HG03095 (cell line): Measurements from ENCODE around the gene RAMAC.
A peak's percentile ranks its signal among the peaks of the same experiment; 100 is the strongest.
"Not testable (repeated sequence)": the region's sequence is repeated elsewhere in the genome, so short reads cannot be mapped to it uniquely, and the experiment has no call there.

ENCODE experiments used
- ATAC-seq: cut with Tn5 transposase; IDR thresholded peaks from one replicate; pipeline ENCODE4 v1.9.1; 2021; ENCODE audit warnings: moderate library complexity; ENCODE audit not compliant: unreplicated experiment

The RAMAC gene

DNA sequence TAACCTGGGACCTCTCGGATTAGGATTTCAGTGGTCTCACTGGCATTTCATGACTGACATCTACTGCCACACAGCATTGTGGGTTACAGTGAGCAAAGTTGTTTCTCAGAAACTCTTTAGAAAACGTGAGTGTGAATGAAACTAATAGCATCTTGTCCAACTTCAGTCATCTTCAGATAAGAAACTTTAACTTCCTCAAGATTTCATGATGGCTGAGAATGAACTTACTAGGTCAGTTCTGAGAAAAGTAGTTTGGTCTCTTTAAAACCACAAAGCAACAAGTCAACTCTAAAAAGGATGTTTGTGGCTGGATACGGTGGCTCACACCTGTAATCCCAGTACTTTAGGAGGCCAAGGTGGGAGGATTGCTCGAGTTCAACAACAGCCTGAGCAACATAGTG, 19.3 kb upstream of the RAMAC start:
- ATAC-seq, result peak; percentile 81

DNA sequence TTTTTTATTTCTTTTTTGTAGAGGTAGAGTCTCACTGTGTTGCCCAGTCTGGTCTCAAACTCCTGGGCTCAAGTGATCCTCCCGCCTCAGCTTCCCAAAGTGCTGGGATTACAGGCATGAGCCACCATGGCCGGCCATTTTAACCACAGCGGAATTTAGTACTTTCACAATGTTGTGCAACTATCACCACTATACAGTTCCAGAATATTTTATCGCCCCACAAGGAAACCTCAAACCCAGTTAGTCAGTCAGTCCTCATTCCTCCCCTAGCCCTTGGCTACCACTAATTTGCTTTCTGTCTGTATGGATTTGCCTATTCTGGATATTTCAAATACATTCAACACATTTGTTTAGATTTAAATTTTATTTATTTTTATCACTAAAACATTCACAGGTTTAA, 17.9 kb upstream of the RAMAC start:
- ATAC-seq, result no peak

DNA sequence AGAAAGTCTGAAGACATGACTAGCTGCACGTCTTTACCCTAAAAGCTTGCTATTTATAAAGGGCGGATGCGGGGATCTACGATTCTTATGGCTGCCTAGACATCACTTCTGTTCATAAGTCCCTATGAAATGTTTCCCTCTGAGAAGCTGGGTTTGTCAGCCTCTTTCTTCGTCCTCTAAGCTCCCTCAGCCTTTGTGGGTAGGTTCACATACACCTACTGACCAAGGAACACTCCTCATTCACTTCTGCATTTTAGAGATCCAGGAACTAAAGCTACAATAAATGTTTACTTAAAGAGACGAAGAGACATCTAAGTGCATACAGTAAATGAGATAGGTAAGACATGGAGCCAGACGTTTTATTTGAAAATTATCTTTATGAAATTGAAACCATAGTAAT, 16.7 kb upstream of the RAMAC start:
- no peak for ATAC-seq

DNA sequence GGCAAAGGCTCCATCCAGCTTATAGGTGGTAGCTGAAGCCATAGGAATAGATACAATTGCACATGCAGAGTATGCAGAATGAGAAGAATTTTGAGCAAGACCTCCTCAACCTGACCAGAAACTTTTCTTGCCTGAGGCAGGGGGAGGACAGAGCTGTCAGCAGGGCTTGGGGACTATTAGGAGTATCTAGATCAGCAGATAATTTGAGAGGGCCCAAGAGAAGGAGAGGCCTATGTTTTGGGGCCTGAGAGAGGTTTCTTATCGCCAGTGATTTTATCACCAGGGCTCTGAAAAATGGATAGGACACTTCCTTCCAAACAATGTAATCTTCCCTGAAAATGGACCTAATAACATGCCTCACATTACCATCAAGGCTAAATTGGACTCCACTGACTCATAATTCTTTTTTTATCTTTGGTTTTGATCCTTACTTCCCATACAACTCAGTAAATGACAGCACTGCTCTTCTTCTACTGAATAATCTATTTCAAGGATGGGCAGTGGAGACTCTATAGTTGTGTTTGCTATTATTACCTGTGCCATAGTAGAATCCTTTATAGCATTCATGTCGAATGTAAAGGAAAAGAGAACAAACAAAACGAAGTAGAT, 15.8 kb upstream of the RAMAC start:
- no peak for ATAC-seq

DNA sequence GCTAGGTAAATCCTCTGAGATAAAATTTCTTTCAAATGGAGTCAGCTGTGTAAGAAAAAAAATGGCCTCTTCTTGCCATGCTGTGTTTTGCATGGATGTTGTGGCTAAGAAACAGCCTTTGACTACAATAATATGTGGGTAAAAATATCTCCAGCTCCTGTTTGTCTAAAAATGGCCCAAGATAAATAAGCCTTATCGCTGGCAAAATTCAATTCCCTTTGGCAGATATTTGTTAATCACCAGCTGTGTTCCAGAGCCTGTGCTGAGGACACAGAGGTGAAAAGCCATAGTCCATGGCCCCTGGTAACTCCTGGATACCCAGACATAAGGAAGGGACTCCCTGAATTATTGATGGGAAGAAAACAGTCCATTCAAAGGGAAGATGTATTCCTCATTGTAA, 15.3 kb upstream of the RAMAC start:
- ATAC-seq, result no peak

DNA sequence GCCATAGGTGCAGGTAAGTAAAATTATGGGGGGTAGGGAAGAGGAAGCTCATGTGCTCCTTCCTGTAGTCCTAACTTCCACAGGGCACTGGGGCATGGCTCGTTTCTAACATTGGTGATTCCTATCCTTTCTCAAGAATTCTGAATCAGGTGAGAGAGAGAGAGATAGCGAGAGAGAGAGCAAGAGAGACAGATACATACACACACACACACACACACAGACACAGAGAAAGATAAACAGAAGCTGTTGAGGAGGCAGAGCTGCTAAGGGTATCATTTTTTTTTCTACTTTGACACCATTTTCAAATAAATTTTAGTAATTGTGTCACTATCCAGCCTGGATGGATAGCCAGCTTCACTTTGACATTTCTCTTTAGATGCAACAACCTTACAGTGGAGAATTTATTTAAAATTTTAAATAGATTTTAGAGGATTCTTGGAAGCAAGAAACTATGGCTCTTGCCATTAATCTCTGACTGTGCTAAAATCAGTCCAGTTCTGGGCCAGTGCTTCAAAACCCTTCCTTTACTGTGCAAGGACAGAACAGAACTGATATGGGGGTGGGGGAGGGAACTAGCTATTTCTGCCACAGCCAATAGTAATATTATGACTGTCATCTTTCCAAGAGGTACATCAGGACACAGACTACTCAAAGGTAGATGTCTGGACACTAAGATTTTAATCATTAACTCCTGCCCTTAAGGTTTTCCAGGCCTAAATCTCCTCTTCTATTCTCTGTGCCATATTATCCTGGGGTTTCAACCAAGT, 14.6 kb upstream of the RAMAC start:
- ATAC-seq, result no peak

DNA sequence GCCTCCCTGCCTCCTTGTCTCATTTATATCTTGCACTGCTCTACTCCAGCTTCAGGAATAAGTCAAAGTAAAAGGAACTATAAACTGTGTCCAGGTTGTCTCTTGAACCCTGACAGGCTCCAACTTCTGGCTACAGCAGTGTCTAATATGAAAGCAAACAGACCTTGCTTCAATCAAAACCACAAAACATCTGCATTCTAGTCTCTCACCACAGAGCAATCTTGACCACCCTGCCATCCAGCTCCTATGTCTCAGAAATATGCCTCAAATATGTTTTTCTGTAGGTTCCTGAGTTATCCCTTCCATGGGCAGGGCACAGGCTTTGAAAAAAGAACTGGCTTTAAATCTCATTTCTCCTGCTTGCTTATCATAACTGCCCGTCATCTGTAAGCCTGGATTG, 13.0 kb upstream of the RAMAC start:
- ATAC-seq, result no peak

DNA sequence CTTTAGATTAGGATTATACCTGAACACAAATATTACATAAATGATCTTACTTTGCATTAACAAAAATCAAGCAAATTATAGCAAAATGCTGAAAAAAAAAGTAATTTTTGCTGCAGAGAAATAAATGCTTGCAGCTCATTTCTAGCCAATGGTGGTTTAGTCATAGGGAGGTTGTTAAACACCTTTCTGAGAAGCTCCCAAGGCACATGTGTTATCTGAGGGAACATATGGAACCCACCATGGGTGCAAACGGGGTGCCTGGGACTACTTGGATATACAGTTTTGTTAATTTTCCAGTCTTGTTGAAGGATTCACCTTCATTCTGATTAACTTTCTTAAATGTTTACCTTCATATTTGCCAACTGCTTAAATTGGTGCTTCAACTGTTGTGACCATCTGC, 8.9 kb upstream of the RAMAC start:
- ATAC-seq, result no peak

DNA sequence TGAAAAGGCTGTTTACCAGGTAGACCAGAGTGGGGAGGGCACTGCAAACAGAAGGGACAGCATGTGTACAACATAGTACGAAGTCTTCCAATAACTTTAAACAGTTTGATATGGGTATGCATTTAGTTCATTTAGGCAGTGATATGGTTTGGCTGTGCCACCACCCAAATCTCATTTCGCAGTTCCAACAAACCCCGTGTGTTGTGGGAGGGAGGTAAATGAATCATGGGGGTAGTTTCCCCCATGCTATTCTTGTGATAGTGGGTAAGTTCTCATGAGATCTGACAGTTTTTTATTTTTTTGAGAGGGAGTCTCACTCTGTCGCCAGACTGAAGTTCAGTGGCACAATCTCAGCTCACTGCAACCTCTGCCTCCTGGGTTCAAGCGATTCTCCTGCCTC, 7.6 kb upstream of the RAMAC start:
- ATAC-seq, result no peak

DNA sequence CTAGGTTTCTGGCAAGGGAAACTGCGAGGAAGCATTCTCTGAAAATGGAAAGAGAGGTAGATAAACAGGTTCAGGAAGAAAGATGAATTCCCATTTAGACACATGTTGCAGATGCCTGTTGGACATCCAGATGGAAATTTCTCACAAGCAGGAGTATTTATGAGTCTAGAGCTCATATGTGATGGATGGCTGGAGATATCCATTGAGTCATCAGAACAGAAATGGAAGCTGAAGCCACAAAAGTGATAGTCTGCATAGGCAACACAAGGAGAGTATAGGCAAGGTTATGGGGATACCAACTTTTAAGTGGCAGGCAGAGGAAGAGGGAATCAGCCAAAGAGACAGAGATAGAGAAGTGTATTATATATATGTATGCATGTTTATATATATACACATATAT, 6.3 kb upstream of the RAMAC start:
- no peak for ATAC-seq

DNA sequence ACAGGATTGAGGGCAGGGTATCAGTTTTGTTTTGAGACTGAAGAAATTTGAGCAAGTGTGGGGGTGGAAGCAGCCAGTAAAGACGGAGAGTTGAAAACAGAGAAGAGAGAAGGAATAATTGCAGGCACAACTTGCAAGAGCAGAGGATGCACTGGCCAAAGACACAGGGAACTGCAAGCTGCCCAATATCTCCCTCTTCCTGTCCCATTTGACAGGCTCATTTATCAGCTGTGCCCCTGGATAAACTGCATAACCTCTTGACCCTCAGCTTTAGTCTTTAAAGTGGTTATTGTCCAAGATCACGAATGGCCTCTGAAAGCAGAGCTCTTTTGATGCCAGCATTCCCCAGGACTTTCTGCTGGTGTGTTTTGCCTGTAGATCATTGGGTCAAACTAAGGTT, 5.0 kb upstream of the RAMAC start:
- no peak for ATAC-seq

DNA sequence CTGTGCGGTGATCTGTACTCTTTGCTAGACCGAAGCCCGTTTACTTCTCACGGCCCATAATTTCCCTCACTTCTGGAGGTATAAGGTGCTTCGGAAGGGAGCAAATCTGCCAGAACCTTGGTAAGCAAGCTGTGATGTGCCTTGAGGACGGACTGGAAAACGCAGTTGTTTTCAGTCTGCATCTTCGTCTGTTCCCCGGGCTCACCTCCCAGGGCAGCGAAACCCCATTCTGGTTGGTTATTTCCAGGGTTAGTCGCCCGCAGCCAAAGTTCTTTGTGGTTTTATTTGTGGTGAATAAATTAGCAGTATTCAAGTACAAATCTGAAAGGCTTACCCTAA, 401 bp downstream of the RAMAC start:
- ATAC-seq, result peak; percentile 22

DNA sequence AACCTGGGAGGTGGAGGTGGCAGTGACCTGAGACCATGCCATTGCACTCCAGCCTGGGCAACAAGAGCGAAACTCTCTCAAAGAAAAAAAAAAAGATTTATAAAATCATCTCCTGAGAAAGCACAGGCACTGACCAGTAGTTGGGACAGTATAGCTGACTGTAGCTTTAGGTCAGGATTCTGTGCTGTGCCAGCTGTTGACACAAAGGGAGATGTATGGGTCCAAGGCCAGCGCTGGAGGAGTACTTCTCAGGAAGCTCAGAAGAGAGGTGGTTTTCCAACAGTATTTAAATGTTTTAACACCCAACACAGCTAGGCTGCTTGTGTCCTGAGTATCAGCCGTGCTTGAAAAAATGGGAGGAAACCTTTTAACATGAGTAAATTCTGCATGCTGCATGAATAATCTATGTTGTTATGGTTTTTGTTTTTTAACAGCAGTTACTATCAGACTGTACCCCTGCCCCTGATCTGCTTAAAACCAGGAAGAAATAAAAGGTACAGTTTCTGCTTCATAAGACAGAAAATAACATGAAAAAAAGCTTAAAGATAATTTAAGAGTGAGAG, 6.5 kb downstream of the RAMAC start:
- no peak for ATAC-seq

DNA sequence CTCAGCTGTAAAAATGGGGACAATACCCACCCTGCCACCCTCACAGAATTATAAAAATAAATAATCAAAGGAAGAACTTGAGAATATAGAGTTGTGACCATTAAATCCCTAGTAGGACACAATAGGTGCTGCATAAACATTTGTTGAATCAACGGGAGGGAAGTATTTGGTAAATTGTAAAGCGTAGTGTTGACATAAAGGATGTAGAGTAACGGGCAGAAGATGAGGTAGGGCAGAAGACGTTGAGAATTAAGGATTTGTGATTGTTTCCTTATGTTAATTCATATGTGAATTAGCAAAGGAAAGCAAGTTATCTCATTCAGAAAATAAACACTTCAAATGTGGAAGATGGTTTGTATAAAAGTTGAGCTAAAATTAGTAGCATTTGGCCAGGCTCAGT, 7.1 kb downstream of the RAMAC start:
- no peak for ATAC-seq

DNA sequence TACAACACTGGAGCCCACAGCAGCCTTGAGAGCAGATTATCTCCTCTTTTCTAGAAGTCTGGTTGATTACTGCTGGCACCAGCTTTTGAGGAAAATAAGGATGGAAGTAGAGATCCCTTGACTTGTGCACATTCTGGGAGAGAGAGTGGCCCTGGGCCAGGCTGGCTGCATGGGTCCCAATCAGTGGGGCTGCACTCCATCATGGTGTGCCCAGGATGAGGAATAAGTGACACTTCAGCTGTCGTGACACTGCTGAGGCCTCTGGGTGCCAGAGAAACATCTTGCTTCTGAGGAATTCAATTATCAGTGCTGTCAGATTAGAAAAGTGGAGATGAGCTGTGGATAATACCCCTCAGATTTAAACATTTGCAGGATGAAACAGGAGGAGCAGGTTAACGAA, 9.1 kb downstream of the RAMAC start:
- no peak for ATAC-seq

DNA sequence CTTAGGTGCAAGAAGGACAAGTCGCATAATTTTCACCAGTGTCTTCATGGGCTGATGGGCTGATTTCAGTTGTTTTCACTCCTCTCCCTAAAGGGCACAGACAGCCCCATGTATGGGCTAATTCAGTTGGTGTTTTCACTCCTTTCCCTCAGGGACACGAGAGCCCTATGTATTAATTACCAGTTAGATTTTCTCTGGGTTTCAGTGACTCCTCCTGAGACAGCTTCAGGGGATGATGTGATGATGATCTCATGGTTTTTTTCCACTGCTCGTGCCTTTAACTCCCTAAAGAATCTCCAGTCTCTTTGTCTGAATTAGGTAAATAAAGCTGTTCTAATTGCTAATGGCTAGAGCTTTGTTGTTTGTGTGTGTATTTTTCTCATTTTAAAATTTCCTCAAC, 9.9 kb downstream of the RAMAC start:
- no peak for ATAC-seq

DNA sequence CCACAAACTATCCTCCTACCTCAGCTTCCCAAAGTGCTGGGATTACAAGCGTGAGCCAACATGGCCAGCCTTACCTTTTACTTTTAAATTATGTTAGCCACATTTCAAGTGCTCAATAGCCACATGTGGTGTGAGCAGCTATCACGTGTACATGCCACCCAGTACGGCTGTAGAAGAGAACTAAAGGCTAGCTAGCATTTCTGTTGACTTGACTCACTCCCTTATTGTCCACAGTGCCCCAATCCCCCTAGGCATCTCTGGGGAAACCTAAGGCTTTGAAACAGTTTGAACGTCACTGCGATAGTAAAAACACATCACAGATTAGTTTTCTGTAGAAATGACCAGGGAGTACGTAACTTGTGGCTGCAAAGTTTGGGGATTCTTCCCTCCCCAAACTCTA, 13.4 kb downstream of the RAMAC start:
- ATAC-seq, result no peak

DNA sequence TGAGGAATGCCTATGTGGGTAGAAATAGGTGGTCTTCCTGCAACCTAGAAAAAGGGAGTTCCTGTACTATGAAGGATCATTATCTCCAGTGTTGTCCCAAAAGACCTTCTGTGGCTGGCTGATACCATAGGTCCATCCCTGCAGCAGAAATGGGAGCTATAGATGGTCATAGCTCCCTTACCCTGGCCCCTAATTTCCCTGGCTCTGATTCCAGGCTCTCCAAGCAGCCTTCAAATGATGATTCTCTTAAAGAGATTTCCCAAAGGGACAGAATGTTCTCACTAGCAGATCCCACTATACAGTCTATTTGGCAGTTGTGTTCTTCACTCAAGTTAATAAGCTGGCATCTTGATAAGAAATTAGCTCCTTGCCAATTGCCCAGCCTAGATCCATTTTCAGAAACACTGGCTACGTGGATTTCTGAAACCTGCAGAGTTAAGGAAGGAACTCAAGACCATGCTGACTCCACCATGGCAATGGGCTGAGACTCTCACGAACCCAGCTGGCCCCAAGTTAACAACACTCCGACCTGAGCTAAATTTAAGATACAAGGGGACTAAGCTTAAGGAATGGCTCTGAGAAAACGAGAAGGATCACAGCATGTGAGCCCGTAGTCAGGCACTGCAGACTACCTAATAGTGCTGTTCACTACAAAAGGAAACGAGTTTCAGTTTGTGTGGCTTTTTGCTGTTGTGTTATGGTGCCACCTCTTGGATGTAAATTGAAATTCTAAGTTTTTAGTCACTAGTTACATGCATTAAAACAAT, 14.1 kb downstream of the RAMAC start:
- ATAC-seq, result no peak

DNA sequence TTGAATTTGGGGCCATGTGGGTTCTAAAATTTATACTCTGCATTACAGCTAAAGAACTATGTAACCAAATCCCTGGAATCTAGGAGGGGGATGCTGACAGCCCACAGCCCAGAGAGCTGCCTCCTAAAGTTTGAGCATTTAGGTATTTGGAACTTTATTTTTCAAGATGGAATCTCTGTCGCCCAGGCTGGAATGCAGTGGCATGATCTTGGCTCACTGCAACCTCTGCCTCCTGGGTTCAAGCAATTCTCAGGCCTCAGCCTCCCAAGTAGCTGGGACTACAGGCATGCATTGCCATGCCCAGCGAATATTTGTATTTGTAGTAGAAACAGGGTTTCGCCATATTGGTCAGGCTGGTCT, 14.6 kb downstream of the RAMAC start:
- ATAC-seq, result not testable (repeated sequence)

DNA sequence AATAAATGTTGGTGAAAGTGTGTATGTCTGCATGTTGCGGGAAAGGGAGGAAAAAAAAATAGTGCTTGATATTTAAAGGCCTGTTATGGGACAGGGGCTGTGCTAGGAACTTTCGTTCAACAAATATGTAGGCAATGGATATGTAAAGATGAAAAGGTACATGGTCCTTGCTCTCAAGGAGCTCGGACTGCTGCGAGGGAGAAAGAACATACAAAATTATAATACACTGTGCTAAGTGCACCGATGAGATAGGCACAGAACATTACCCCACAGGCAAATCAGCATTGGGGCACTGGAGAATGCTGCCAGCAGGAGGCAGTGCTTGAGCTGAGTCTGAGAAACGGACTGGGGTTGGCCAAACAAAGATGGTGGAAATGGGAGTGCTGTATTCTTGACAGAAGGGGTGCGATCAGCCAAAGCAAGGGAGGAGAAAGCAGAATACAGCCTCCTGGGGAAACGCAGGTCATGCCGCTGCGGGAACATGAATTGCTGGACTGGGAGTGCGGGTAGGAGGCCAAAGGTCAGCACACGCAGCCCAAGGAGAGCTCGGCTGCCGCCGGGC, 24.8 kb downstream of the RAMAC start:
- peak; percentile 41 for ATAC-seq

DNA sequence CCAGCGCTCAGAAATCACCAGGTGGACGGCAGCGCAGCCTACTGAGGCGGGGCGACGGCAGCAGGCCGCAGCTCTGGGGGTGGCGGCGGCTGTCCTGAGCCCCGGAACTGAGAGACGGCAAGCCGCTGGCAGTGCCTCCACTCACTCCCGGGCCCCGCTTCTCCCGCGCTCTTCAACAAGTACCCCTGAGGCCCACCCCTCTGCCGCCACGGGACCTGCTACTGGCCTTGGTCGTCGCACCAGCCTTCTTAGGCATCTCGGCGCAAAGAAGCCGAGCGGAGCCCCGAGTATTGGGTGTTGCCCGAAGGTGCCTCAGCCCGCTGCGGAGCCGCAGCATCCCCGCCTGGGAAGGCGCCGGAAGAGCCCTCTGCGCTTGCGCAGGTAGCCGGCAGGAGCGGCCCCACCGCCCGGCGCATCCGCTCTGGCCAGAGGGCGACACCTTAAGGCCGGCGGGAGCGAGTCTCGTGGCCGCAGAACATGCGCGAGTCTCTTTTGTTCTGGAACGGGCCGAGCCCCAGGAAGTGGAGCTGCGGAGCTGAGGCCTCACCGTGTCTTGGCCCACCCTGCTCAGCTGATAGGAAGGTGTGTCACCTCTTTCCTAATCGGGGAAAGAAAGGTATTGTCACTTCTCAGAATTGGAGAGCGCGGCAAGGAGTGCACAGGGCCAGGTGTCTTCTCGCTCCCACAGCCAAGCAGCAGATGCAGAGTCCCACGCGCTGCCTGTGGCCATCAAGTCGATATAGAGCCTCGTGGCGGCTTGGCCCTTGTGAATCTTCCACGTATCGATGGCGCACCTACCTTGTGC, 25.5 kb downstream of the RAMAC start, which contains the start of gene C15orf40:
Gene C15orf40 (minus strand): TSS at position 369 of the 805 bp plus-strand sequence. CDS start 32 bp downstream, at position 337.
- ATAC-seq, result peak; percentile 89
